Activated CD8-positive, alpha-beta memory T cell treated with anti-CD3 and anti-CD28 coated beads for 48 hours (primary cell): ENCODE results near the gene TXNDC5.
"Not testable (repeated sequence)": the region's sequence is repeated elsewhere in the genome, so short reads cannot be mapped to it uniquely, and the experiment has no call there.

Source experiments
- DNase-seq, 3 experiments: peaks; one replicate each; pipeline ENCODE4 v3.0.0-alpha.2; 2020; ENCODE audit warnings: low read depth in 2 of 3, low spot score in 2 of 3

Gene TXNDC5

DNA sequence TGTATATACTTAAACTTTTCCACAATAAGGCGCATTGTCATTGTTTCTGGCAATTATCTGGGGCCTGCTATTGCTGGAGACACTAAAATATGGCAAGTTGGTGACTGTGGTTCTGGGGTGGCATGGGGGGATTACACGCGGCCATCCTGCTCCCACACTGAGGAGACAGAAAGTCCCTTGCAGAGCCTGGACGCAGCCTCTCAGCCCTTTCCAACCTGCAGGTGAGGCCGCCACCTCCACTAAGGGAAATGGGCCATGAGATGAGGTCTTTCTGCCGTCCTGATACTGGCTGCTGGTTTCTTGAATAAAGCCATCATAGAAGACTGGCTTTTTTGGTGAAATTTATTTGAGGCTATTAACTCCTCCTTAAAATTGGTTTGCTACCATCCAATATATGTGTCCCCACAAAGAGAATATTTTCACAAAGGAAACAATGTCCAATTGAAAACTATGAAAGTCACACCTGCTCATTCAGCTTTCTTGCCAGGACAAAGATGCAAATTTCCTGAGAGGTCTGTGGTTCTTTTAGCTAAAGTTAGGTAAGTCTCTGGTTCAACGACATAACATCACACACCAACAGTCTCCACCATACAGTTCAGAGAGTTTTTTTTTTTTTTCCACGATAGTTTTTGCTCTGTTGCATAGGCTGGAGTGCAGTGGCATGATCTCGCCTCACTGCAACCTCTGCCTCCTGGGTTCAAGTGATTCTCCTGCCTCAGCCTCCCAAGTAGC is 13.0 kb downstream of the TXNDC5 start:
- DNase-seq: no peak

DNA sequence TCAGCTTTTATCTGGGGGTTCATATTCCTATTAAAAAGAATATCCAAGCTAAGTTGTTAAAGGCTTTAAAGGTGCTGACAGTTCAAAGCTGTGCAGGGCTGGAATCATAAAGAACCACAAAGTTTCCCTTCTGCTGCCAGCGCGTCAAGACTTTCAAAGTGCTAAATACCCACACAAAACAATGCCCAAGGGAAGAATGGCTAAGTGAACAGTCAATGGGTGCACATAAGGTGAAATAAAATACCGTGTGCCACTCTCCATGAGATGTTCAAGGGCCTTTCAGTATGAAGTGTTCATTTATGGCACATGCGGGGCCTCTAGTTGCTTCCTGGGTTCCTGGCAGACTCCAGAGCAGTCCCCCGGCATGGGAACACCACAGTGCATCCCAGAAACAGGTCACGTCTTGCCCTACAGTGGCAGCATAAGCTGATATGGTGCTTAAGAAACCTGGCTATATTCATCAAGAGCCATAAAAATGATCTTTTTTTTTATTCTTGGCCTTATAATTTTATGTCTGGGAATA is 14.1 kb downstream of the TXNDC5 start:
- DNase-seq: no peak

DNA sequence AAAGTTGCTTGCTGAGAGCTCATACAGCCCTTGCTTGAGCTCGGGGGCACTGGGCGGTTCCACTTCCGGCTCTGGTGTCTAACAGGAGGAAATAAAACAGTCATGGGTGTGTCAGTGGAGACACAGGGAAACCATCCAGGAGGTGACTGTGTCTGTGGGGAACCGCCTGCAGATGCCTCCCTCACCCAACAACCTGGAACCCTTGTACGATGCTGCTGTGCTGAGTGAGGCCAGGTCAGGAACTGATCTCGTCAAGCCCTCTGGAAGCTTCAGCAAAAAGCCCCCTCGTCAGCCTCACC is 15.5 kb downstream of the TXNDC5 start:
- DNase-seq: no peak

DNA sequence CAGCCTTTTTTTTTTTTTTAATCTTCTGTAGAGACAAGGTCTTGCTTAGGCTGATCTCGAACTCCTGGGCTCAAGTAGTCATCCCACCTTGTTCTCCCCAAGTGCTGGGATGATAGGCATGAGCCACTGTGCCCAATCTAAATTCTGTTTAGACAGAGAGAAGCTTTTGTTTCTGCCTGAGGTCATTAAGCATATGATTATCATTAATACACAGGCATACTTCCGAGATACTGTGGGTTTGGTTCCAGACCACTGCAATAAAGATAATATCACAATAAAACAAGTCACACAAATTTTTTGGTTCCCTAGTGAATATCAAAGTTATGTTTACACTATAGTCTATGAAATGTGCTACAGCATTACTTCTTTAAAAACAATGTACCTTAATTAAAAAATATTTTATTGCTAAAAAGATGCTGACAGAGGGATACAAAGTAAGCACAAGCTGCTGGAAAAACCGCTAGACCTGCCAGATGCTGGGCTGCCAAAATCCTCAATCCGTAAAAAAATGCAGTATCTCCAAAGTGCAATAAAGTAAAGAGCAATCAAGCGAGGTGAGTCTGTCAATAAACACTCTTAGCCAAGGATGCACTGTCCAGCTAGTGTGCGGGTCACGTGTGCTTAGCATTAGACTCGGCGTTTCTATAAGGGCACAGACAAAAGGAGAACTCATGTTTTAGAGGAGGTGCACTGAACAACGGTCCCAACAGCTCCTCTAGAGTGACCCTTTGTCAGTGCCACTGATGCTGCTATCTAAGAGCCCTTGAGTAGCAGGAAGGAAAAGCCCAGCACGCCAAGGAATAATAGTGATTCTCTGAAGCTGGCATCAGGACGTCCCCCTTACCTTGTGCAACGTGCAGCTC is 16.1 kb downstream of the TXNDC5 start:
- no peak for DNase-seq

DNA sequence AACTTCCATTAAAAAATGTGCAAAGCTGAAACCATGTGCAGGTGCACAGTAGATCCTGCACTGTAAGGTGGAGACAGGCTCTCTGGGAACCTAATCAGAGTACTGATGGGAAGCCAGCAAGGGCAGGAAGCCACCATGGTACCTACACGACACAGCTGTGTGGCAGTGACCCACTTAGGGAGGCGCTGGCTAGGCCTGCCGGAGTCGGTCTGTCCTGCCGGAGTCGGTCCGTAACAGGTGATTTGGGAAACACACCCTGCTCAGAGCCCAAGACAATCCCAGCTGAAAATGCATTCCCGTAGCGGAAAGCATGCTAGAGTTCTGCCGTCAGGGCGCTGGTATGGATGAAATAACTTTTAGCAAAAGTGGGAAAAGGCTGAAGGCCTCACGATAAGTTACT is 17.2 kb downstream of the TXNDC5 start:
- no peak for DNase-seq

DNA sequence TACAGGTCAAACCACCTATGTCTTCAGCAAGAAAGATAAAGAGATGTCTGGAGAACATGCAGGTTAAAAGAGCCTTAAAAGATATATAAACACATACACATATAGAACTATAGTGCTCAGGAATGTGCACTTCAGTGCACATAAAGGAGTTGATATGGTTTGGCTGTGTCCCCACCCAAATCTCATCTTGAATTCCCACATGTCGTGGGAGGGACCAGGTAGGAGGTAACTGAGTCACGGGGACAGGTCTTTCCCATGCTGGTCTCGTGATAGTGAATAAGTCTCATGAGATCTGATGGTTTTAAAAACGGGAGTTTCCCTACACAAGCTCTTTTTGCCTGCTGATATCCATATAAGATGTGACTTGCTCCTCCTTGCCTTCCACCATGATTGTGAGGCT is 18.2 kb downstream of the TXNDC5 start:
- DNase-seq: not testable (repeated sequence)

DNA sequence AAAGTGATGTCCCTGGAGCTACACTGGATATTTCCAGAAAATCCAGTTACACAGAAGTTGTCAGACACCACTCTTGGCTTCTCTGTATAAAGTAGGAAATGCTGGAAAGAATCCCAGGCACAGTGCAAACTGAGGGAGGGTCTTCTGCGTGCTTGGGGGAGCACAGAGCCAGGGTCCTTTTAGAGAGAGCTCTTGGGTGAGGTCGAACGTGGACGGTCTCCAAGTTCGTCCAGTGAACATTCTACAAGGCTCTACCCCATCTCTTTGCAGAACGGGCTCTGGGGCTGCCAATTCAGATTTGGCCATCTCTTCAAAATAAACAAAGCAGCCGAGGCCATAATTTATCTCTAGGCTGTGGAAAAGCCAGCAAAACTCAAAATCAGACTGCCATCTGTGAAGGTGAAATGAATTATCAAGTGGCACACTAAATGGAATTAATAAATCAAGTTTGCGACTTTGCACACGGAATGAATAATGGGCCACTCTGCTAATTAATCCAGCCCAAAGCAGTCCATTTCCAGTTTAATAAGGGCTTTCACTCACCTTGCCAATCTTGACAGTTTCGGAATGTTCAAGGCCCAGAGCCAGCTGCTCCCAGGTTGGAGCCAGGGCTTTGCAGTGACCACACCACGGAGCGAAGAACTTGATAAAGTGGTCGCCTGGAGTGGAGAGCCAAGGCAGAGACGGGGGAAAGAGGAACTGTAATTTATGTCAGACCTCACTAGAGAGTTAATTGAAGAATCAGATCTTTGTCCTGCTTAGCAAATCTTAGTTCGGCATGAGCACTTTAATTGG is 19.3 kb downstream of the TXNDC5 start:
- no peak for DNase-seq

DNA sequence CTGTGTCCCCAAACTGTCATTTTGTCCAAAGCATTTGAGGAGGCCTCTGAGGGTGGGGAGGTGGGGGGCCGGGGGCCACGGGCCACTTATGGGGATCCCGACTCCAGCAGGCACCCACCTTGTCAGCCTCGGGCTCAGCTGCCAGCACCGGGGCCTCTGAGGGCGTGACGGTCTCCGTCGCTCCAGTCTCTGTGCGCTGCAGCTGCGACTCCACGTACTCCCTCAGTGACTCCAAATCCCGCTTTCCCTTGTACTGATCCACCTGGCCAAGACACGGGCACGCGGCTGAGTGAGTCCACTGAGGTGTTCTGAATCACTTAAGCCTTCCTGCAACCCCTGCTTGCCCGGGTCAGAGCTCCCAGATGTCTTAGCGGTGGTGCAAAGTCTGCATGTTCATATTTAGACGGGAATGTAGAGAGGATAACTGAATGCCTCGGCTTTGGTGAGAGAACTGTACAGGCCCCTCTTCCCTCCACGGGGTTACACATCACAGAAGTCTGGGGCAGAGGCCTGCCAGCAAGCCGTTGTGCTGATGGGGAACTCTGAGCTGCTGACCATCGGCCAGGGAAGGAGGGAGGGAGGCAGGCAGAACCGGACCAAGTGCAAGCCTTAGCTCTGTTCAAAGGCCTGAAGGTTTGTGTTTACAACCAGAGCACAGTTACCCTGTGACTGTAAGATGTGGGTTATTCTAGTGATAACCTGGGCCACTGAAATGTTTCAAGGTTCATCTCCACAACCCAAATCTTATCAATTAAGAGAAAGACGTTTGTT is 21.8 kb downstream of the TXNDC5 start:
- no peak for DNase-seq

DNA sequence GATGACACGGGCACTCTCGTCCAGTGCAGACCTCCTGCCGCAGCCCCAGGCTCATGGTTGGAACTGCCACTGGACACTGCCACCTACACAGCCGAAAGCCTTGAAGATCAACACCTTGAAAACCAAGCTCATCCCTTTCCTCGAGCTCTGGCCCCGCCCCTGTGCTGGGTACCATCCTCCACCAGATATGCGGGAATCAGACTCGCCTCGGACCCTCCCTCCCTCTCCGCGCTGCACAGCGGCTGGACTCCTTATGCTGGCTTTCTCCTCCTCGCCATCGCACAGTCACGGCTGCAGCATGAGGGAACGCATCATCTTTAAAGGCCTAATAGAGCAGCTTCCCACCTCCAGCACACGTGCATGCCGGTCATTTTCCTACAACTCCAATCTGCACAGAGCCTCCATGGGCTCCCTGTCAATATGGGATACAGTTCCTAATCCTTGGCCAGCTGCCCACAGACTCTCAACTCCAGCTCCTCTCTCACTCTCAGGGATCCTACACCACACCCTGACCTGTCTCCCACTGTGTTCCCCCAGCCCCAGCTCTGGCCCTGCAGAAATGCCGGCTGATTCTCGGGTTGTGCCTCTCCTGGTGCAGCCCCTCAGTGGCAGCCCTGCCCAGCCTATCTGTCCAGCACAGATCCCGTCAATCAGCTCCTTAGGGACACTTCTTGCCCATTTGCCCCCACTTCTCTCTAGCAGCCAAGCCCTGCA is 23.2 kb downstream of the TXNDC5 start:
- no peak for DNase-seq

DNA sequence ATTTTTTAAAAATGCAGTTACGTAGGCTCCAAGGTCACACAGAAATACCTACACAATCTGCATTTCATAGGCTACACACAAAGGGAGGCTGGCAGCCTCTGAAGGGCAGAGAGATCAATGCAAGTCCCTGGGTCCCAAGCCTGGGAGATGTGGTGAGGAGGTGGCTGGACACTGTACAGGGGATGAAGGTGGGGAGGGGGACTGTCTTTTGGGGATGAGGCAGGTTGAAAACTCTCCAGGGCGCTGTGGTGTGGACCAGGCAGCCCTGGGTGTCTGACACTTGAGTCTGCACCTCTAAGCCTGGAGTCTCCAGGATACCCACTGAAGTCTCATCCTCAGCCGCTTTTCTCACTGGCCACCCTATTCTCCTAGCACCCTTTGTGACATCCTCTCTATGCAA is 24.5 kb downstream of the TXNDC5 start:
- no peak for DNase-seq

DNA sequence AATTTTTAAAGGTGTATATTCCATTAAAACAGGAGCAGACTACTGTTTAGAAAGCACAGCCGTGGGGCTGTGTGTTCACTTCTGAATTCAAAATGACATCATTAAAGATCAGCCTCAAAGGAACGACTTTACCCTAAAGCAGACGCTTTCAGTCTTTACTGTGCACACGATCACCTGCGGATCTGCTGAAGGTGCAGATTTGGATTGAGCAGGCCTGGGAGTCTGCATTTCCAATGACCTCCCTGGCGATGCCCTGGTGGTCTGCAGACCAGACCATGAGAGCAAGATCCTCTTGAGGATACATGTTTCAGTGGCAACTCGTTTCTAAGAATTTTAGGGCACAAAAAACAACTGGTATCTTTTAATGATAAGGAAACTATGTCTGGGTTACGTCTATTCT is 27.2 kb downstream of the TXNDC5 start:
- DNase-seq: no peak

DNA sequence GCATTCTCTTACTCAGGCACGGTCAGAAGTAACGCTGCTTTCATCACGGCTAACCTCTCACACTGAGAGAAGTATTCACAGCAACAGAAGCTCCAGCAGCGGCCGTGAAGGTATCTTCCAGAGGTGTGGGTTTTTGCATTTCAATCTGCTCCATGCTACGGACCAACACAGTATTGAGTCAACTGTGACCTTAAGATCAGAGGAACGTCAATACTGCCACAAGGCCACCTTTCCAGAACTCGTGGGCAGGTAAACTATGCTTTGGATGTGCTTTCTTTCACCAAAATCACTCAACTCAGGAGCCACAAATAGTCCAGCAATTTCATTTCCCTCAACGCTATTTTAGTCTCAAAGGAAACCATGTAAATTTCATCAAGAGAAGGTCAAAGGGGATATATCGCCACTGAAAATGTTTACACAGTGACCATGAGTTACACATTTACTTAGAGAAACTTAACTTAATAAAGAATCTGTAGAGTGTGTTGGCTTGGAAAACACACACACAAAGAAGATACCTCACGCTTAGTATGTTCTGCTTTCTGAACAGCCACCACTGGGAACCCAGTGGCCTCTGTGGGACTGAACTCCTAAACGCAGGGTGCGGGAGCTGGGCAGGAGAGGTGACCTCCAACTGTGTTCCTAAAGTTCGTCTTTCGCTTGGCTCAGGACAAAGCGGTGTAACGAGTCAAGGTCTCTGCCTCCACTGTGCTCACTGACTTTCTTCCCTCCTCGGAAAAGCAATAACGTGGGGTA is 27.9 kb downstream of the TXNDC5 start:
- DNase-seq: no peak

DNA sequence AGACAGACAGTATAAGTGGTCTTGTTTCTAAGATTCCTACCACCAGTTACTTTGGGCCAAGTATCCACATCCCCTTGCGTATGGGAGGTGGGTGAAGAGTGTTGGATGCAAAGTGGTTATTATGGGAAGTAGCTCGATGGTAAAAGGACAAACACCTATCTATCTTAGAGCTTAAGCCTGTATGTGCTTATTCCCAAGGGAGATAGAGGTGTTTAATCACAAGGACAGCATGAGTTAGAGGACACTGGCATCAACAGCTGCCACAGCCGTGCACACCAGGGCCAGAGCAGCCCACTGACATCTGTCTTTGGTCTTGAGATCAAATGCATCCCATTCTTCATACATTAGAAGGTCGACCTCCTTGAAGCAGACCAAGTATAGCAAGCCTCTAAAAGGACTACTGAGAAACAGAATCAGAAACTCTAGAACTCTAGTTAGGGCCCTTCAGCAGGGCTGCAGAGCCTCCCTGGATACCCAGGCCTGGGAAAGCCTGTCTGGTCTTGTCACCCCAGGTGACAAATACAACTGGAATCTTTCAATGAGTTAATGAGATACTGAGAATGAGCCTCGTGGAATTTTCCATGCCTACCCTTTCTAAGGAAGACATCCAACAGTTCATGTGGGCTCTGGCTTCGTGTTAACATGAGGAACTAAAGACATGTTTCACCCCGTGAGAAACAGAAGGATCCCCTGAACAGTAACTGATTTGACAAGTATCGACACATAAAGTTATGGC is 28.7 kb downstream of the TXNDC5 start:
- no peak for DNase-seq

DNA sequence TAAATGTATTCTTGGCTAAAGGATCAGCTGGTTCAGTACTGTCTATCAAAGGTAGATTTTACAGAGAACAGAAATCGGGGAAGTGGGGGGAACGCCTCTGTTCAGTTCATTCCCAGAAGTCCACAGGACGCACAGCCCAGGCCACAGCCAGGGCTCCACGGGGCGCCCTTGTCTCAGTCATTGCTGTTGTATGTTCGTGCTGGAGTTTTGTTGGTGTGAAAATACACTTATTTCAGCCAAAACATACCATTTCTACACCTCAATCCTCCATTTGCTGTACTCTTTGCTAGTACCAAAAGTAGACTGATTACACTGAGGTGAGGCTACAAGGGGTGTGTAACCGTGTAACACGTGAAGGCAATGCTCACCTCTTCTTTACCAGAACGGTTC is 29.9 kb downstream of the TXNDC5 start:
- DNase-seq: no peak

DNA sequence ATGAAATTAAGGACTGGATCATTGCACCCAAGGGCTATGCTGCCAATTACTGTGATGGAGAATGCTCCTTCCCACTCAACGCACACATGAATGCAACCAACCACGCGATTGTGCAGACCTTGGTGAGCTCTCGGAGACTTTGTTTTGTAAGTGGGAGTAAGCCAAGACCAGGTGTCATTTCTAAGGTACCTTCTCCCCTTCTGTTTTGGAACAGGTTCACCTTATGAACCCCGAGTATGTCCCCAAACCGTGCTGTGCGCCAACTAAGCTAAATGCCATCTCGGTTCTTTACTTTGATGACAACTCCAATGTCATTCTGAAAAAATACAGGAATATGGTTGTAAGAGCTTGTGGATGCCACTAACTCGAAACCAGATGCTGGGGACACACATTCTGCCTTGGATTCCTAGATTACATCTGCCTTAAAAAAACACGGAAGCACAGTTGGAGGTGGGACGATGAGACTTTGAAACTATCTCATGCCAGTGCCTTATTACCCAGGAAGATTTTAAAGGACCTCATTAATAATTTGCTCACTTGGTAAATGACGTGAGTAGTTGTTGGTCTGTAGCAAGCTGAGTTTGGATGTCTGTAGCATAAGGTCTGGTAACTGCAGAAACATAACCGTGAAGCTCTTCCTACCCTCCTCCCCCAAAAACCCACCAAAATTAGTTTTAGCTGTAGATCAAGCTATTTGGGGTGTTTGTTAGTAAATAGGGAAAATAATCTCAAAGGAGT is 30.4 kb downstream of the TXNDC5 start:
- DNase-seq: no peak

DNA sequence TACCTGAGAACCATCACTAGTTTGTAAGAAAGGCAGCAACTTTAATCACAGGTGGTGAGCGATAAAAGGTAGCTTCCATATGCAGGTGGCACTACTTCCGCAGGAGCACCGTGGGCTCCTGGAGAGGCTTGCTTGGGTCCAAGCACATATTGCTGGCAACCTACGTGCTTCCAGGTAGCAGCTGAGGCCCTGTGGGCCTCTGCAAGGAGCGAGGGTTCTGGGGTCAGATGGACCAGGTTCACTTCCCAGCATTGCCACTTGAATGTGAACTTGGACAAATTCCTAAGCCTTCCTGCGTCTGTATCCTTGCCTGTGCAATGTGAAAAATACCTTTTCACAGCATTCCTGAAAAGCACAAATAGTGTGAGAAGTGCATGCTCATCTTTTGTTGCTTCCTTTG is 31.0 kb downstream of the TXNDC5 start:
- DNase-seq: no peak

DNA sequence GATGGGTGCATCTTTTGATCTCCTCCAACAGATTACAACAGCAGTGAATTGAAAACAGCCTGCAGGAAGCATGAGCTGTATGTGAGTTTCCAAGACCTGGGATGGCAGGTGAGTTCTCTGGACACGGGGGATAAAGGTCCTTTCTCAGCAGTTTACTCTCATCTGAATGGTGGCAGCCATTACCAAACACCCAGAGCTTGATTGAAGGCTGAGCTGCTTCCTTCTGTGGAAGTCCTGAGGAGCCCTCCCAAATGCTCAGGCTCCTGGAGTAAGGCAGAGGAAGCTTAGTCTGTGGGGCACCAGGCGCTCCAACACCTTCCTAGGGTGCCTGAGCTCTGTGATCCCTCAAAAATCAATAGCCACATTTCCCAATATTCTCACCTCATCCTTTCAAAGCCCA is 31.5 kb downstream of the TXNDC5 start:
- DNase-seq: no peak

DNA sequence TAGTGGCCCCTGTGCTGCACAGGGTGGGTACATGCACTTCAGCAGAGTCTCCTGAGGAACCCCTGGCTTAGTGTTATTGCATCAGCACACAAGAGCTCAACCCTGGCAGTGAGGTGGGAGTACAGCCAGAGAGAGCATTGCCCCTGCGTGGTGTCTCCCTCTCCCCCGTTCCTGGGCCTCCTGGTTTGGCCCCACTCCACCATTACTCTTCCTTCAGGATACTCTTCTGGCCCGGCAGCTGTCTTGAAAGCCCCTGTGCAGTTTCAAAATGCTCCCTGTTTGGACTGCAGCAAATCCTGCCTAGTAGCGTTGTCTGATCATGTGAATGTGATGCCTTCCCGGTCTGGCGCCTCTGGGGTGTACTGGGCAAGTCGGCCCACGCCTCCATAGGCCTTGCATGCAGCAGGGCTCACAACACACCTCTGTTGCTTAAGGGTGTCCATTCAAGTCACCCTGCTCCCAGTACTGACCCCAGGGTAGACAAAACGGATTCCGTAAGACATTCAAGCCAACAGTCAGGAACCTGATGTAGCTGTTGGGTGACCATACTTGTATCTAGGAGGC is 32.1 kb downstream of the TXNDC5 start:
- DNase-seq: no peak
